Measurements from ENCODE around the gene NIPA2. TPM values are rescaled to one million over a fixed set of nuclear protein-coding genes. Genes with fewer than 3 reads are reported as not detected.

The NIPA2 gene
- 86.2 and 98.3 TPM in 2 replicates for total RNA-seq

GRCh38 chr15:22838292-22839042, at the start of gene NIPA2:
Gene NIPA2, plus strand, starts transcription at chr15:22838666. Its CDS starts 13,066 bp downstream, at chr15:22851732.

Other genes starting within 250 kb of the NIPA2 start
- gene NIPA1, start 52.0 kb upstream of the NIPA2 start, total RNA-seq = 7.0 and 8.0 TPM in 2 replicates
- gene CYFIP1, start 141.7 kb downstream of the NIPA2 start, total RNA-seq = 125 and 141 TPM in 2 replicates
- 13.9 and 15.1 TPM in 2 replicates for gene TUBGCP5, start 200.9 kb downstream of the NIPA2 start, total RNA-seq

All from mammary microvascular endothelial cell (primary cell).